H1 (cell line): ENCODE measurements around the gene SLC38A1. TPM values are rescaled to one million over a fixed set of nuclear protein-coding genes. Genes with fewer than 3 reads are reported as not detected.

Source experiments
- CTCF ChIA-PET: fragments of 300-600 bp; sonication (Branson Sonifier 250); formaldehyde crosslinking; loops from one replicate; lab custom pipeline; 2021; ENCODE audit not compliant: partially characterized antibody; lab: Charles Lee
- POLR2A ChIA-PET: fragments of 300-600 bp; sonication (Branson Sonifier 250); formaldehyde crosslinking; loops from one replicate; lab custom pipeline; 2021; ENCODE audit warnings: inconsistent platforms; ENCODE audit not compliant: partially characterized antibody; lab: Charles Lee
- DNase-seq, 2 experiments: peaks; one replicate each; pipeline versions ENCODE4 v3.0.0 to v3.0.0-alpha.2; 2010 to 2022; ENCODE audit warnings: low spot score in 2 of 2, low read depth in 1 of 2, mixed read lengths in 1 of 2
- FAIRE-seq: peaks from 2 replicates; lab custom pipeline; 2011; peaks lifted over from hg19 to GRCh38; lab: Jason Lieb, UNC
- H2AFZ ChIP-seq: 2 replicates; pipeline ENCODE4 v1.8.1; 2012; ENCODE audit warnings: low read length, inconsistent platforms
- H2AK5ac ChIP-seq: 2 replicates; pipeline ENCODE4 v1.6.1; 2013; ENCODE audit warnings: low read depth, low read length
- H2BK120ac ChIP-seq: replicated peaks from 2 replicates; pipeline ENCODE3; 2013; ENCODE audit warnings: low read depth, low read length, inconsistent platforms
- H2BK12ac ChIP-seq: 2 replicates; pipeline ENCODE4 v1.6.1; 2013; ENCODE audit warnings: low read depth, low read length
- H2BK15ac ChIP-seq: 2 replicates; pipeline ENCODE4 v1.6.1; 2013; ENCODE audit warnings: low read length
- H2BK20ac ChIP-seq: 2 replicates; pipeline ENCODE4 v1.6.1; 2013; ENCODE audit warnings: low read length
- H2BK5ac ChIP-seq: 2 replicates; pipeline ENCODE4 v1.6.1; 2013; ENCODE audit warnings: low read depth, low read length
- H3K14ac ChIP-seq: 2 replicates; pipeline ENCODE4 v1.6.1; 2013; ENCODE audit warnings: inconsistent platforms; ENCODE audit not compliant: insufficient read length
- H3K18ac ChIP-seq: 2 replicates; pipeline ENCODE4 v1.6.1; 2013; ENCODE audit warnings: low read length; ENCODE audit errors: extremely low read depth
- H3K23ac ChIP-seq: 2 replicates; pipeline ENCODE4 v1.6.1; 2013; ENCODE audit warnings: inconsistent platforms; ENCODE audit not compliant: insufficient read length
- H3K23me2 ChIP-seq: 2 replicates; pipeline ENCODE4 v1.6.1; 2013; ENCODE audit warnings: low read depth, low read length
- H3K27ac ChIP-seq: 2 replicates; pipeline ENCODE4 v1.6.1; 2011; ENCODE audit warnings: low read depth, low read length, inconsistent platforms
- H3K27me3 ChIP-seq, 4 experiments: replicated peaks in 1 of 4; 1 replicate in 1 of 4; 2 replicates in 3 of 4; pipeline versions ENCODE4 v1.6.1 to v1.8.1; 2011 to 2013; ENCODE audit warnings: low read length in 3 of 4, mild to moderate bottlenecking in 3 of 4, inconsistent platforms in 2 of 4, mixed read lengths in 2 of 4, moderate library complexity in 1 of 4; ENCODE audit not compliant: control insufficient read depth in 3 of 4, insufficient read depth in 3 of 4; ENCODE audit errors: extremely low read depth in 1 of 4
- H3K36me3 ChIP-seq, 4 experiments: 2 replicates each; pipeline versions ENCODE4 v1.6.1 to v1.8.1; 2011 to 2013; ENCODE audit warnings: mild to moderate bottlenecking in 4 of 4, low read length in 3 of 4, moderate library complexity in 2 of 4, control low read depth in 1 of 4, inconsistent platforms in 1 of 4; ENCODE audit not compliant: insufficient read depth in 4 of 4, control insufficient read depth in 2 of 4
- H3K4ac ChIP-seq: replicated peaks from 2 replicates; pipeline ENCODE3; 2013; ENCODE audit warnings: low read length, low read depth, mixed read lengths, inconsistent platforms; ENCODE audit not compliant: insufficient read length
- H3K4me1 ChIP-seq, 4 experiments: replicated peaks in 1 of 4; 1 replicate in 1 of 4; 2 replicates in 3 of 4; pipeline versions ENCODE4 v1.6.1 to v1.8.1; 2011 to 2013; ENCODE audit warnings: low read length in 3 of 4, inconsistent platforms in 2 of 4, mixed read lengths in 1 of 4; ENCODE audit not compliant: insufficient read depth in 4 of 4, control insufficient read depth in 3 of 4
- H3K4me2 ChIP-seq, 2 experiments: 2 replicates each; pipeline versions ENCODE4 v1.6.1 to v1.8.1; 2011 to 2013; ENCODE audit warnings: low read depth in 2 of 2, low read length in 2 of 2, control low read depth in 1 of 2, inconsistent platforms in 1 of 2, mild to moderate bottlenecking in 1 of 2; ENCODE audit not compliant: insufficient read depth in 1 of 2
- H3K4me3 ChIP-seq, 4 experiments: fragments of 200-600, 300-600 bp in 1 of 4; sonication (generic), shearing (Covaris generic), sonication (Bioruptor Twin) in 1 of 4; 2 replicates each; pipeline versions ENCODE4 v1.5.1 to v1.8.1; 2011 to 2016; ENCODE audit warnings: low read length in 4 of 4, low read depth in 3 of 4, control low read depth in 2 of 4, inconsistent platforms in 2 of 4, mild to moderate bottlenecking in 2 of 4, mixed read lengths in 1 of 4, moderate library complexity in 1 of 4; ENCODE audit not compliant: insufficient read depth in 2 of 4; ENCODE audit errors: extremely low read depth in 1 of 4
- H3K56ac ChIP-seq: replicated peaks from 2 replicates; pipeline ENCODE3; 2013; ENCODE audit warnings: low read depth, mild to moderate bottlenecking, mixed read lengths, low read length, inconsistent platforms; ENCODE audit not compliant: insufficient read length
- H3K79me1 ChIP-seq: 2 replicates; pipeline ENCODE4 v1.6.1; 2013; ENCODE audit warnings: low read depth, low read length, control low read depth
- H3K79me2 ChIP-seq, 2 experiments: 2 replicates each; pipeline versions ENCODE4 v1.6.1 to v1.8.1; 2012 to 2013; ENCODE audit warnings: low read length in 2 of 2, mild to moderate bottlenecking in 2 of 2, inconsistent platforms in 1 of 2; ENCODE audit not compliant: insufficient read depth in 2 of 2, control insufficient read depth in 1 of 2
- H3K9ac ChIP-seq, 4 experiments: replicated peaks in 1 of 4; 1 replicate in 1 of 4; 2 replicates in 3 of 4; pipeline versions ENCODE4 v1.6.1 to v1.8.1; 2011 to 2013; ENCODE audit warnings: low read depth in 3 of 4, low read length in 3 of 4, control low read depth in 2 of 4, mild to moderate bottlenecking in 2 of 4, moderate library complexity in 2 of 4, inconsistent platforms in 1 of 4; ENCODE audit errors: extremely low read depth in 1 of 4
- H3K9me3 ChIP-seq, 2 experiments: 2 replicates each; pipeline versions ENCODE4 v1.6.1 to v1.8.1; 2012 to 2013; ENCODE audit warnings: mild to moderate bottlenecking in 2 of 2, moderate library complexity in 2 of 2, control low read depth in 1 of 2, inconsistent platforms in 1 of 2, low read depth in 1 of 2, low read length in 1 of 2, mixed read lengths in 1 of 2; ENCODE audit not compliant: insufficient read depth in 2 of 2
- H4K20me1 ChIP-seq, 2 experiments: replicated peaks in 1 of 2; 2 replicates each; pipeline versions ENCODE3 to v1.8.1; 2011 to 2013; ENCODE audit warnings: inconsistent platforms in 2 of 2, low read length in 2 of 2, mild to moderate bottlenecking in 1 of 2; ENCODE audit not compliant: insufficient read depth in 2 of 2, control insufficient read depth in 1 of 2
- H4K5ac ChIP-seq: 2 replicates; pipeline ENCODE4 v1.6.1; 2013; ENCODE audit warnings: low read length, low read depth, mixed read lengths, inconsistent platforms; ENCODE audit not compliant: insufficient read length
- H4K8ac ChIP-seq: 2 replicates; pipeline ENCODE4 v1.8.0; 2013; ENCODE audit warnings: mild to moderate bottlenecking, moderate library complexity, low read length, inconsistent platforms; ENCODE audit not compliant: insufficient read depth; ENCODE audit errors: extremely low read depth
- H4K91ac ChIP-seq: replicated peaks from 2 replicates; pipeline ENCODE3; 2013; ENCODE audit warnings: low read length, mixed read lengths, inconsistent platforms; ENCODE audit not compliant: insufficient read length
- SUZ12 ChIP-seq: fragments of 200-600 bp; sonication (generic); IDR thresholded peaks from 2 replicates; pipeline ENCODE4 v1.6.1; 2012; ENCODE audit warnings: mild to moderate bottlenecking, inconsistent platforms, low read length, moderate library complexity, mixed read lengths
- WGBS, 2 experiments: shearing (Covaris generic) in 1 of 2; methylation state at CpG; one replicate each; pipeline versions ENCODE4 v1.1.6 to v1.1.7; 2013 to 2015; ENCODE audit warnings: low lambda C conversion rate in 2 of 2, mixed read lengths in 2 of 2, inconsistent platforms in 1 of 2, low coverage in 1 of 2, missing lambda C conversion rate in 1 of 2; ENCODE audit not compliant: insufficient replicate concordance in 2 of 2, insufficient coverage in 1 of 2, insufficient read length in 1 of 2; ENCODE audit errors: extremely low coverage in 1 of 2, missing lambda C conversion rate in 1 of 2; 5-methylcytosine and 5-hydroxymethylcytosine counted together
- polyA plus RNA-seq, 7 experiments: library from polyadenylated mRNA; depleted of rRNA in 3 of 7; stranded (reverse) in 5 of 7; unstranded in 2 of 7; fragments of >200 nt in 5 of 7; fragments of 200-250 nt in 2 of 7; gene quantifications; 1 replicate in 5 of 7; 2 replicates in 1 of 7; 4 replicates in 1 of 7; pipeline versions ENCODE4 v1.2.1 to v1.2.3, GENCODE V29; 2011 to 2013; ENCODE audit warnings: missing spikeins in 2 of 7, mixed read lengths in 2 of 7
- total RNA-seq: library from RNA; stranded (reverse); fragmentation: NEBNext Ultra II Directional; extraction: Animal tissue kit (Norgen Biotek cat#: 25700); gene quantifications from 2 replicates; pipeline ENCODE4 v1.2.1, GENCODE V29; 2021

SLC38A1 gene
- total and polyA plus RNA-seq, 2 of the 8 experiments (the other 6 are each of a cell fraction or from before 2014, with no cell fraction given), result 83.4 to 242 TPM

DNA sequence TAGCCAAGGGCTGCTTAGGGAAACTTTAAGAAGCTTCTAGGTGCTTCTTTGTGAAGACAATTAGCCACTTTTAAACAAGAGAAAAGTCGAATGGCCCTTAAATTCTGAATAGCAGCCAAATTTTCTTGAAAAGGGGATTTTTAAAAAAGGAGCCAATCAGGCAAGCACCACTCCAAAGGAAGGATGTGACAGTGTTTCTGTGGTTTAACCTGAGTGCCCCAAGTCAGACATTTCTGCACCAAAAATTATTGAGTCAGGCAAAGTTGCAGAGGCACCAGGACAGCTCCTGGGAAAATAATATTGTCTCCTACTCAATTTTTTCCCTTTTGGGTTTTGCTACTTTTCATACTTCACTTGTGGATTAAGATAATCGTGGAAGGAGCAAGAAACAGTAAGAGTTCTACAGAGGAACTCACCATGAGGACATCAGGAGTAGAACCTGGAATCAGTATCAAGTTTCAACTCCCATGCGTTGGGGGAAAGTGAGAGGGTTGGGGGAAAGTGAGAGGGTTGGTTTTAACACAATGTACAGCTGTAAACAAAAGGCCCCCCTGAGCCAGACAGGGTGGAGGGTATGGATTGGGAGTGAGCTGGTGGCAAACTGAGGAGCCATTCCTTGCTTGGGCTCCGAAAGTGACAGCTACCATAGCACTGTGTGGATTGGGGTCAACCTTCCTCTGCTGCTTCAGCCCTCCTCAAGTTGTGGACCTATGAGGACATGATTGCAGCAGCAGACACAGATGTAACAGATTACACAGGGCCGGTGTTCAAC is 90.8 kb downstream of the SLC38A1 start:
- no peak overlapping the region for H3K9ac ChIP-seq
- no peak overlapping the region for H3K27ac ChIP-seq
- H4K20me1 ChIP-seq, result no peaks in the 10 kb centered on the region
- H3K56ac ChIP-seq, result no peak overlapping the region
- H3K23ac ChIP-seq, result no peak overlapping the region
- WGBS, 2 experiments, result 81% methylated on average over 5 of the region's 5 CpGs; no CpG with 5 or more reads in 1 of the 2 experiments
- ChIA-PET POLR2A (interaction anchor here (0.8 to 1.4 kb wide), 3 partner anchors 9 to 91 kb away, joined by 3 to 5 read pairs (median 4); partner anchors contain the start of gene SLC38A1), CTCF (interaction anchor here (0.6 to 0.7 kb wide), 2 partner anchors 17 to 209 kb away, joined by 3 read pairs; no protein-coding TSS in a partner anchor)
- H2BK15ac ChIP-seq, result no peak overlapping the region
- TF ChIP-seq SUZ12, result no peak
- no peaks in the 10 kb centered on the region; the same call in 1 of the 2 replicates for H3K79me1 ChIP-seq
- H3K23me2 ChIP-seq, result no peaks in the 10 kb centered on the region
- H3K18ac ChIP-seq, result no peak overlapping the region
- no peak overlapping the region for H3K4ac ChIP-seq
- no peaks in the 10 kb centered on the region; a peak in 1 of 8 replicates for H3K36me3 ChIP-seq
- no peak overlapping the region for H4K91ac ChIP-seq
- no peak overlapping the region for H2AFZ ChIP-seq
- no peak overlapping the region for H4K8ac ChIP-seq
- no peak overlapping the region for H2BK5ac ChIP-seq
- FAIRE-seq (no peak), DNase-seq (no peak)
- no peak overlapping the region for H2BK12ac ChIP-seq
- H4K5ac ChIP-seq, result no peak overlapping the region
- H2BK120ac ChIP-seq, result no peak overlapping the region
- no peaks in the 10 kb centered on the region for H3K9me3 ChIP-seq
- no peaks in the 10 kb centered on the region for H3K27me3 ChIP-seq
- no peak overlapping the region for H2AK5ac ChIP-seq
- no peak overlapping the region for H3K14ac ChIP-seq
- no peak overlapping the region for H3K4me2 ChIP-seq
- H3K4me1 ChIP-seq, result no peaks in the 10 kb centered on the region
- H3K79me2 ChIP-seq, result no peaks in the 10 kb centered on the region
- no peak overlapping the region for H2BK20ac ChIP-seq
- no peak overlapping the region for H3K4me3 ChIP-seq
